GM19351 (cell line): ENCODE data around the gene ACOT8.
"Not testable (repeated sequence)": the region's sequence is repeated elsewhere in the genome, so short reads cannot be mapped to it uniquely, and the experiment has no call there.

Experiments used
- ATAC-seq: cut with Tn5 transposase; IDR thresholded peaks from one replicate; pipeline ENCODE4 v1.9.1; 2021; ENCODE audit warnings: mild to moderate bottlenecking, moderate library complexity; ENCODE audit not compliant: unreplicated experiment

The ACOT8 gene

GRCh38 chr20:45829673-45830106 lies 27.5 kb downstream of the ACOT8 start:
- not testable (repeated sequence) for ATAC-seq

GRCh38 chr20:45828589-45828988 lies 28.6 kb downstream of the ACOT8 start:
- no peak for ATAC-seq

- ATAC-seq: no peak
These were observed 29.5 kb downstream of the ACOT8 start for GRCh38 chr20:45827712-45828111.

- no peak for ATAC-seq
These were observed 30.1 kb downstream of the ACOT8 start, which contains the start of gene TNNC2 for GRCh38 chr20:45827030-45827652. TNNC2 (minus strand) TSS chr20:45827312; CDS start chr20:45827248, 64 bp downstream.

GRCh38 chr20:45826381-45827019 lies 30.7 kb downstream of the ACOT8 start:
- ATAC-seq: no peak

- no peak for ATAC-seq
These were observed 33.0 kb downstream of the ACOT8 start for GRCh38 chr20:45823949-45824835.

- ATAC-seq: no peak
These were observed 34.3 kb downstream of the ACOT8 start for GRCh38 chr20:45822857-45823256.

- ATAC-seq: no peak
These were observed 35.2 kb downstream of the ACOT8 start for GRCh38 chr20:45821947-45822346.

GRCh38 chr20:45819466-45819865 lies 37.7 kb downstream of the ACOT8 start:
- ATAC-seq: no peak

GRCh38 chr20:45818239-45818638 lies 39.0 kb downstream of the ACOT8 start:
- no peak for ATAC-seq

GRCh38 chr20:45817376-45818194 lies 39.6 kb downstream of the ACOT8 start:
- no peak for ATAC-seq

- ATAC-seq: no peak
These were observed 40.2 kb downstream of the ACOT8 start for GRCh38 chr20:45816951-45817350.

GRCh38 chr20:45814314-45814713 lies 42.9 kb downstream of the ACOT8 start:
- ATAC-seq: no peak

- no peak for ATAC-seq
These were observed 43.7 kb downstream of the ACOT8 start for GRCh38 chr20:45813489-45813888.

- ATAC-seq: no peak
These were observed 44.2 kb downstream of the ACOT8 start for GRCh38 chr20:45813006-45813340.

GRCh38 chr20:45812157-45813005 lies 44.8 kb downstream of the ACOT8 start, which contains the start of gene UBE2C:
UBE2C (plus strand) TSS chr20:45812644; CDS start chr20:45812696, 52 bp downstream.
- peak; percentile 98 for ATAC-seq

- ATAC-seq: no peak
These were observed 46.8 kb downstream of the ACOT8 start for GRCh38 chr20:45810191-45810970.

GRCh38 chr20:45801851-45802250 lies 55.3 kb downstream of the ACOT8 start:
- ATAC-seq: no peak
